Keratinocyte (primary cell): ENCODE data around the gene SBNO2.

Source experiments
- CTCF ChIP-seq, 3 experiments: IDR thresholded peaks in 1 of 3; conservative IDR thresholded peaks in 1 of 3; optimal IDR thresholded peaks in 1 of 3; 2 replicates in 2 of 3; 3 replicates in 1 of 3; pipeline versions ENCODE3 to v1.5.1; 2011; ENCODE audit warnings: low read length in 3 of 3, mild to moderate bottlenecking in 3 of 3, moderate library complexity in 2 of 3, control low read depth in 1 of 3, inconsistent platforms in 1 of 3; ENCODE audit not compliant: insufficient read depth in 2 of 3; ENCODE audit errors: extremely low read depth in 1 of 3
- EZH2 ChIP-seq: IDR thresholded peaks from one replicate; pipeline ENCODE4 v1.6.1; 2012; ENCODE audit warnings: inconsistent platforms, mild to moderate bottlenecking, low read length, moderate library complexity

- TF ChIP-seq CTCF (optimal IDR thresholded peaks at IDR 0.05 in 1 of 3, IDR thresholded peaks at IDR 0.05 in 1 of 3, conservative IDR thresholded peaks at IDR 0.05 in 1 of 3; ENCODE audit: extremely low read depth in 1 of 3, insufficient read depth in 2 of 3, low read length in 3 of 3): no peak
- TF ChIP-seq EZH2: no peak
These were observed 88.2 kb downstream of the SBNO2 start for GRCh38 chr19:1085676-1086442.
